ENCODE results near the gene CHST14. TPM values are rescaled to one million over a fixed set of nuclear protein-coding genes. Genes with fewer than 3 reads are reported as not detected.

CHST14 gene
- total and polyA plus RNA-seq, 2 of the 8 experiments (the other 6 are each of a cell fraction or from before 2014, with no cell fraction given), result 13.4 to 20.3 TPM

- TF ChIP-seq E2F6 (IDR thresholded peaks at IDR 0.05) (peak; percentile 66; the same call in 1 of the 2 replicates), JUND (IDR thresholded peaks at IDR 0.05; ENCODE audit: low read length) (no peak), MAX (IDR thresholded peaks at IDR 0.05) (peak; percentile 48), YY1 (IDR thresholded peaks at IDR 0.05; ENCODE audit: low read depth, low read length) (0 out of 2 replicates have a peak, but pooled peaks have one; percentile 39)
These were observed 36.3 kb downstream of the CHST14 start (continued) for GRCh38 chr15:40506964-40507571.
